Keratinocyte (primary cell): Measurements from ENCODE around the gene SPRY2. TPM values are rescaled to one million over a fixed set of nuclear protein-coding genes. Genes with fewer than 3 reads are reported as not detected.

Source experiments
- DNase-seq: peaks from one replicate; pipeline ENCODE4 v3.0.0-alpha.2; 2011; ENCODE audit warnings: low read depth, missing footprints, low spot score
- FAIRE-seq: peaks from 2 replicates; lab custom pipeline; 2011; peaks lifted over from hg19 to GRCh38; lab: Jason Lieb, UNC
- H2AFZ ChIP-seq: 2 replicates; pipeline ENCODE4 v1.6.0; 2012; ENCODE audit warnings: low read length, control low read depth, inconsistent platforms; ENCODE audit not compliant: control insufficient read depth
- H3K27ac ChIP-seq: 2 replicates; pipeline ENCODE4 v1.5.1; 2011; ENCODE audit warnings: low read length; ENCODE audit not compliant: control insufficient read depth, insufficient read depth
- H3K27me3 ChIP-seq: 3 replicates; pipeline ENCODE4 v1.6.0; 2011; ENCODE audit warnings: low read length; ENCODE audit not compliant: control insufficient read depth, insufficient read depth; ENCODE audit errors: extremely low read depth
- H3K36me3 ChIP-seq, 2 experiments: 2 replicates in 1 of 2; 3 replicates in 1 of 2; pipeline ENCODE4 v1.5.1; 2011; ENCODE audit warnings: low read length in 2 of 2, mild to moderate bottlenecking in 1 of 2; ENCODE audit not compliant: control insufficient read depth in 2 of 2, insufficient read depth in 2 of 2; ENCODE audit errors: extremely low read depth in 1 of 2
- H3K4me1 ChIP-seq: 3 replicates; pipeline ENCODE4 v1.5.1; 2011; ENCODE audit warnings: low read length; ENCODE audit not compliant: control insufficient read depth, insufficient read depth; ENCODE audit errors: extremely low read depth
- H3K4me2 ChIP-seq: 3 replicates; pipeline ENCODE4 v1.6.0; 2011; ENCODE audit warnings: low read depth, low read length; ENCODE audit not compliant: control insufficient read depth, insufficient read depth; ENCODE audit errors: extremely low read depth
- H3K4me3 ChIP-seq, 3 experiments: fragments of 200-600 bp in 1 of 3; sonication (generic) in 1 of 3; 2 replicates in 2 of 3; 3 replicates in 1 of 3; pipeline ENCODE4 v1.5.1; 2011 to 2016; ENCODE audit warnings: low read length in 3 of 3, mild to moderate bottlenecking in 3 of 3, control low read depth in 2 of 3, inconsistent platforms in 1 of 3, low read depth in 1 of 3, mixed read lengths in 1 of 3, mixed run types in 1 of 3, moderate library complexity in 1 of 3; ENCODE audit not compliant: control insufficient read depth in 2 of 3, insufficient read depth in 2 of 3; ENCODE audit errors: extremely low read depth in 1 of 3
- H3K79me2 ChIP-seq: 2 replicates; pipeline ENCODE4 v1.6.0; 2012; ENCODE audit warnings: low read length; ENCODE audit not compliant: control insufficient read depth, insufficient read depth
- H3K9ac ChIP-seq: 3 replicates; pipeline ENCODE4 v1.6.0; 2011; ENCODE audit warnings: low read length; ENCODE audit not compliant: control insufficient read depth, insufficient read depth; ENCODE audit errors: extremely low read depth
- H3K9me1 ChIP-seq: 3 replicates; pipeline ENCODE4 v1.6.0; 2011; ENCODE audit warnings: low read length; ENCODE audit not compliant: control insufficient read depth, insufficient read depth; ENCODE audit errors: extremely low read depth
- H3K9me3 ChIP-seq: 2 replicates; pipeline ENCODE4 v1.5.1; 2012; ENCODE audit warnings: low read depth, low read length; ENCODE audit not compliant: control insufficient read depth
- H4K20me1 ChIP-seq: 3 replicates; pipeline ENCODE4 v1.6.0; 2011; ENCODE audit warnings: low read length; ENCODE audit not compliant: control insufficient read depth, insufficient read depth; ENCODE audit errors: extremely low read depth
- CTCF ChIP-seq, 3 experiments: IDR thresholded peaks in 1 of 3; conservative IDR thresholded peaks in 1 of 3; optimal IDR thresholded peaks in 1 of 3; 2 replicates in 2 of 3; 3 replicates in 1 of 3; pipeline versions ENCODE3 to v1.5.1; 2011; ENCODE audit warnings: low read length in 3 of 3, mild to moderate bottlenecking in 3 of 3, moderate library complexity in 2 of 3, control low read depth in 1 of 3, inconsistent platforms in 1 of 3; ENCODE audit not compliant: insufficient read depth in 2 of 3; ENCODE audit errors: extremely low read depth in 1 of 3
- EZH2 ChIP-seq: IDR thresholded peaks from one replicate; pipeline ENCODE4 v1.6.1; 2012; ENCODE audit warnings: inconsistent platforms, mild to moderate bottlenecking, low read length, moderate library complexity
- dilution Hi-C: fragments of 300-500 bp; cut with MboI; formaldehyde crosslinking; loops from one replicate; pipeline ENCODE4 v1.7.0; 2020; ENCODE audit warnings: low sequenced_read_pairs; ENCODE audit not compliant: extremely low pct_ligation_motif_present
- polyA plus RNA-seq, 5 experiments: library from polyadenylated mRNA; depleted of rRNA in 3 of 5; stranded (reverse) in 3 of 5; stranded (forward) in 1 of 5; unstranded in 1 of 5; fragments of >200 nt; gene quantifications; 1 replicate in 1 of 5; 2 replicates in 3 of 5; 3 replicates in 1 of 5; pipeline versions ENCODE4 v1.2.1 to v1.2.3, GENCODE V29; 2011 to 2012; ENCODE audit warnings: missing spikeins in 2 of 5, low read depth in 1 of 5, low replicate concordance in 1 of 5

Gene SPRY2
- polyA plus RNA-seq, 1 donor (not counting 4 experiments of a cell fraction or from before 2014, with no cell fraction given), result 28.4 TPM

DNA sequence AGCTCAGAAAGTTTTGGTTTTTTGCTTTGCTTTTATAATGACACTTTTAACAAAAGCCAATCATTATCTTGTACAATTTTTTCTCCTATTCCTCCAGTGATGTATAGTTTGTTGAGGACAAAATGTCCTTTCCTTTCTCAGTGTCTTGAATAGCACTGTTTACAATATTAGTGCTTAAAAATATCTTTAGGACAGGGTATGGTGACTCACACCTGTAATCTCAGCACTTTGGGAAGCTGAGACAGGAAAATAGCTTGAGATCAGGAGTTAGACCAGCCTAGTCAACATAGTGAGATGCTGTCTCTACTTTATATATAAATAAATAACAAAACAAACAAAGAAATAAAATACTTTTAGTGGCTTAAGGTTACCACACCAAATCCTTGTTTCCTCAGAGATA is 41.9 kb downstream of the SPRY2 start:
- dilution Hi-C loops, result no loop called here
- Histone ChIP-seq H4K20me1 (no peaks in the 10 kb centered on the region), H3K4me1 (no peaks in the 10 kb centered on the region), H3K27me3 (no peaks in the 10 kb centered on the region), H3K9ac (no peak overlapping the region), H3K36me3 (no peaks in the 10 kb centered on the region), H3K4me3 (no peak overlapping the region), H3K4me2 (no peak overlapping the region), H3K27ac (no peak overlapping the region), H3K9me3 (no peaks in the 10 kb centered on the region), H3K79me2 (no peaks in the 10 kb centered on the region), H2AFZ (no peak overlapping the region), H3K9me1 (no peaks in the 10 kb centered on the region)
- DNase-seq, result no peak
- no peak for FAIRE-seq
- no peak for TF ChIP-seq EZH2
- TF ChIP-seq CTCF (optimal IDR thresholded peaks at IDR 0.05 in 1 of 3, IDR thresholded peaks at IDR 0.05 in 1 of 3, conservative IDR thresholded peaks at IDR 0.05 in 1 of 3; ENCODE audit: extremely low read depth in 1 of 3, insufficient read depth in 2 of 3, low read length in 3 of 3), result no peak

- peak overlapping the region; percentile 56 for H2AFZ ChIP-seq
- no peak overlapping the region for H3K9ac ChIP-seq
- no peaks in the 10 kb centered on the region for H3K9me3 ChIP-seq
- H3K4me3 ChIP-seq, result no peak overlapping the region
- no peak overlapping the region for H3K27ac ChIP-seq
- no peaks in the 10 kb centered on the region for H3K9me1 ChIP-seq
- no peaks in the 10 kb centered on the region for H3K79me2 ChIP-seq
- no peaks in the 10 kb centered on the region for H3K36me3 ChIP-seq
- FAIRE-seq (no peak), DNase-seq (no peak)
- H3K27me3 ChIP-seq, result no peaks in the 10 kb centered on the region
- no peaks in the 10 kb centered on the region for H3K4me1 ChIP-seq
- dilution Hi-C loops, result no loop called here
- H3K4me2 ChIP-seq, result no peak overlapping the region
- H4K20me1 ChIP-seq, result no peaks in the 10 kb centered on the region
- TF ChIP-seq CTCF (optimal IDR thresholded peaks at IDR 0.05 in 1 of 3, IDR thresholded peaks at IDR 0.05 in 1 of 3, conservative IDR thresholded peaks at IDR 0.05 in 1 of 3; ENCODE audit: extremely low read depth in 1 of 3, insufficient read depth in 2 of 3, low read length in 3 of 3) (no peak), EZH2 (no peak)
Measured at GRCh38 chr13:80297503-80297902, 43.4 kb downstream of the SPRY2 start.
